ENCODE results near the gene AJUBA.

DNA sequence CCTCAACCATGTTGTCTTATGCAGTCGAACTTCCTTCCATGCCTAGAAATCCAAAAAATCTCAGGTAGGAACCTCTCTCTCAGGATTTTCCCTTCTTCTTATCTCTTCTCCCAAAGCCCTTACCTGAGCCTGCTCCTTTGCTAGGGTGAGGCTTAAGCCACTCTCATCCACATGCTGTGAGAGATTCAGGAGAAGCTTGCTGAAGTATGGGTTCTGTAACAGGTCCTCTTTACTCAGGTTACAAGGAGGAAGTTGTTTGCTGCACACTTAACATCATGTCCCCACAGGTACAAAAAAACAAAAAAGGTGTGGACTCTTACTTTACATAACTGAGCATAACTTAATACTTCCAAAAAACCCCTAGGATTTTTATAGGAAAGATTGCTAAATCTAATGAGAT lies 29.9 kb downstream of the AJUBA start:
- TF ChIP-seq POLR2A (IDR thresholded peaks at IDR 0.05; ENCODE audit: low read length) (no peak), GATA1 (IDR thresholded peaks at IDR 0.05; ENCODE audit: low read depth, low read length) (no peak)

Measured in erythroblast (primary cell).